GM19438 (cell line): Measurements from ENCODE around the gene TBC1D32.
A peak's percentile ranks its signal among the peaks of the same experiment; 100 is the strongest.
"Not testable (repeated sequence)": the region's sequence is repeated elsewhere in the genome, so short reads cannot be mapped to it uniquely, and the experiment has no call there.

Source experiments
- ATAC-seq: cut with Tn5 transposase; IDR thresholded peaks from one replicate; pipeline ENCODE4 v1.9.1; 2021; ENCODE audit warnings: low read depth; ENCODE audit not compliant: unreplicated experiment

TBC1D32 gene

GRCh38 chr6:121334299-121335086, at the start of gene TBC1D32:
TSS of gene TBC1D32 (minus strand) at chr6:121334480. CDS start at chr6:121334430, 50 bp downstream.
- peak; percentile 93 for ATAC-seq

DNA sequence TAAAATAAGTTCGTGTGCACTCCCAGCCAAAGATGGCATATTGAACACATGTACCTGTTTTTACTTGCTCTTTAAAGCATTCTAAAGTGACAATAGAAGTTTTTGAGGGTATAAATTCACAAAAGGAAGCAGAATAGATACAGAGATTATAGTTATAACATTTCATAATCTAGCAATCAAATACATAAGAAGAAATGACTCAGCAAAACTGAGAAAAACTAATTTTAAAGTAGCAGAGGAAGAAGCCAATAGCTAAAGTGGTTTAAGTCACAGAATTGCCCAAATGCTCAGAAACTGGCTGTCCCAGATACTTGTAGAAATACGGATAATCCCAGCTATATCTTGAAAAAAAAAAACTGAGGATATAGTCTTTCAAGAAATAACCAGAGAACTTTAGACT, 49.2 kb upstream of the TBC1D32 start:
- no peak for ATAC-seq

DNA sequence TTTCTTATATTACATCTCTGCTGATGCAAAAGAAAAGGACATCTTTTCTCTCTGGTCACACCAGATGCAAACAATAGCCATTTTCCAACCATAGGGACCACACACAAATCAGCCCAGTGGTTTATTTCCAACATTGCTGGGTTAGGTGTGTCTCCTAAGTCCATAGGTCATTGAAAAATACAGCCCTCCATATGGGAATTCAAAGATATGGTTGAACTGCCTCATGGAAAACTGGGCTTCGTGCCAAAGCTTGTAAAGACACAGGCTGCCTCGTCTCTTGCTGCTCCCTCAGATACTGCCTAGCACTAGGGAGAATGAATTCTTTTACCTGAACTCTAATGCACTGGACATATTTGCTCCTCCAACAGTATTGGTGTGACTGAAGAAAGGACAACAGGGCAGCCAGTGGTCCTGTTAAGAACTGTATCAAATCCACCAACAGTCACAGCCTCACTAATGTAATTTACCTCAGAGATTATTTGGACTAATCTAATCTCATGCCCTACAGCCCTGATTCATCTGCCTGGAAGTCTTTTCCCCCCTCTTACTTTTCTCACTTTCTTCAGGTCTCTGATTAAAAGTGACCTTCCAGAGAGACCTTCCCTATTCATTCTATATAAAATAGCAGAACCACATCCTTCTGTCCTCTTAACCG, 48.3 kb upstream of the TBC1D32 start:
- no peak for ATAC-seq

GRCh38 chr6:121376411-121376810, 42.1 kb upstream of the TBC1D32 start:
- no peak for ATAC-seq

DNA sequence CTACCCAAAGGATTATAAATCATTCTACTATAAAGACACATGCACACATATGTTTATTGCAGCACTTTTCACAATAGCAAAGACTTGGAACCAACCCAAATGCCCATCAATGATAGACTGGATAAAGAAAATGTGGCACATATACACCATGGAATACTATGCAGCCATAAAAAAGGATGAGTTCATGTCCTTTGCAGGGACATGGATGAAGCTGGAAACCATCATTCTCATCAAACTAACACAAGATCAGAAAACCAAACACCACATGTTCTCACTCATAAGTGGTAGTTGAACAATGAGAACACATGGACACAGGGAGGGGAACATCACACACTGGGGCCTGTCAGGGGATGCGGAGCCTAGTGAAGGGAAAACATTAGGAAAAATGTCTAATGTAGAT, 39.9 kb upstream of the TBC1D32 start:
- not testable (repeated sequence) for ATAC-seq

DNA sequence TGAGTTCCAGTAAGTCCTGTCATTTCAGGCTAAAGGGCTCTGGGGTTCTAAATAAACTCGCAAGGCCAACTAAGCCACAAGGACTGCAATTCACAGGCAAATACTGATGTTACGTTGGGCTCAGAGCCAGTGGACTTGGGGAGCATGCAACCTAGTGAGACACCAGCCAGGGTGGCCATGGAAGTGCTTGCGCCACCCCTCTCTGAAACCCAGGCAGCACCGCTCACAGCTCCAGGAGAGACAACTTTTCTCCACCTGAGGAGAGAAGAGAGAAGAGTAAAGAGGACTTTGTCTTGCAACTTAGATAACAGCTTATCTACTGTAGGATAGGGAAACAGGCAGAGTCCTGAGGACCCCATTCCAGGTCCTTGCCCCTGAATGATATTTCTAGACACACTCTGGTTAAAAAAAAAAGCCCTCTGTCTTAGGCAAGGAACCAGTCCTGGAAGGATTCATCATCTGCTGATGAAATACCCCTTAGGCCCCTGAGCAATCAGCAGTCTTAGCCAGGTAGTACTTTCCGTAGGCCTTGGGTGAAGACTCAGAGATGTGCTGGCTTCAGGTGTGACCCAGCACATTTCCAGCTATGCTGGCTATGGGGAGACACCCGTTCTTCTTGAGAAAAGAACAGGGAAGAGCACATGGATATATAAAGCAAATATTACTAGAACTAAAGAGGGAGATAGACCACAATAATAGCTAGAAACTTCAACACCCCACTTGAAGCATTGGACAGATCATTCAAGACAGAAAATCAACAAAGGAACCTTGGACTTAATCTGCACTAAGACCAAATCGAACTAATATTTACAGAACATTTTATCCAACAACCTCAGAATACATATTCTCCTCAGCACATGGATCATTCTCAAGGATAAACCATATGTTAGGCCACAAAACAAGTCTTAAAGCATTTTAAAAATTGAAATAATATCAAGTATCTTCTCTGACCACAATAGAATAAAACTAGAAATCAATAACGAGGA, 31.5 kb upstream of the TBC1D32 start:
- no peak for ATAC-seq

DNA sequence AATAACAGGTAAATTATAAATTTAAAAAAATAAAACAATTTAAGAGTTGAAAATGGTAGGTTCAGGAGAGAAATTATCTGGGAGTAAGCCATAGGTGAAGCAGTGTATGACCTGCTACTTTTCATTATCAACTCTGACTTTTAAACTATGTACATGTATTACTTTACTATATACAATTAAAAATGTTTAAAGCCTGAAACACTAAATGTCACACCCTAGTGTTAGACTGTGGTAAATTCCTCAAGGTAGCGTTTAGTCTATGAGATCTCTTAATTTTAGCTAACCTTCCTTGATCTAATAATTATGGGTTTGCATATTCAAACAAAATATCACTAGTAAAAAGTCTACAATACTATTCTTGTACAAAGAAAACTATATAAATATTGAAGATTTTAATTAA, 22.3 kb upstream of the TBC1D32 start:
- no peak for ATAC-seq

- ATAC-seq = no peak
These were observed 20.5 kb upstream of the TBC1D32 start for GRCh38 chr6:121354764-121355163.

DNA sequence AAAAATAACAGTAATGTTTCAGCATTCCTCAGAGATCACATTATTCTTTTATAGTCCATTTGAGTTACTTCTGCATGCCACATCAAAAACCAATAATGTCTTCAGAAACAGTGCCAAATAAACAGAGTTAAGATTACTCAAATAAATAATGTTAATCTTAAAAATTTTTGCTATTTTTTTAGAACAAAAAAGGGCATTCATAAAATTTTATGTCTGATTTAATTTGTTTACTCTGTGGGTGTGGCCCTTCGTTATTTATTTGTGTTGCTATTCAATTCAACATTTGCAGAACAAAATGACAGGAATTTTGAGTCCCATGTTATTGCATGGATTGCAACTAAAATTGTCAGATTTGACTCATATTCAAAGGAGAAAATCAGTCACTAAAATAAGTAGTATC, 18.7 kb upstream of the TBC1D32 start:
- ATAC-seq = no peak

GRCh38 chr6:121351916-121352315, 17.6 kb upstream of the TBC1D32 start:
- ATAC-seq = no peak

- no peak for ATAC-seq
These were observed 15.3 kb upstream of the TBC1D32 start for GRCh38 chr6:121349596-121349995.

DNA sequence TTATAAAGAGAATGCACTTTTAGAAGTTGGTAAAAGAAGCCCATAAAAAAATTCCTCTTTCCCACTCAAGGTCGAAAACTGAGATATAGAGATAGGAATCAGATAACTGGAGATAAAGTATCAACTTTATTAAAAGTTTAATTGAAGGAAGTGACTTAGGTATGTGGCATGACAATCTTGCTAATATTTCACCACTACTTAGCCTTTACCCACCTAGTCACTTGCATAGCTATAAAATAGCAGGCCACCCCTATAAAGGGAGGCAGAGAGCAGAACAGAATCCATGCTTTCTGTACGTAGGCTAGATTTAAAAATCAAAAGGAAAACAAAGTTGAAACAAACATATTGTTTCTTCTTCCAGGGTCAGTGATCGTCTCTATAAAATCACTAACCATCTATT, 13.2 kb upstream of the TBC1D32 start:
- no peak for ATAC-seq

DNA sequence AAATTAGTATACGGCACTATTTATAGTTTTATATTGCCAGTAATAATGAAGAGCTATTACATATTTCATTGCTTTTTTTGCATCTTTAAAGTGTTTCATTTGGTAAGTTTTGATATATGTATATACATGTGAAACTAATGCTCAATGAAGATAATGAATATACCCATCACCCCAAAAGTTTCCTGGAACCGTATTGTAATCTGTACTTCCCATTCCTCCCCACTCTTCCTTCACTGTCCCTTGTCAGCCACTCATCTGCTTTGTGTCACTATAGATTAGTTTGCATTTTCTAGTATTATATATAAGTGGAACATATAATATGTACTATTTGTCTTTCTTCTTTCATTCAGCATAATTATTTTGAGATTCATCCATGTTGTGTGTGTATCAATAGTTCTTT, 10.3 kb upstream of the TBC1D32 start:
- ATAC-seq = no peak

DNA sequence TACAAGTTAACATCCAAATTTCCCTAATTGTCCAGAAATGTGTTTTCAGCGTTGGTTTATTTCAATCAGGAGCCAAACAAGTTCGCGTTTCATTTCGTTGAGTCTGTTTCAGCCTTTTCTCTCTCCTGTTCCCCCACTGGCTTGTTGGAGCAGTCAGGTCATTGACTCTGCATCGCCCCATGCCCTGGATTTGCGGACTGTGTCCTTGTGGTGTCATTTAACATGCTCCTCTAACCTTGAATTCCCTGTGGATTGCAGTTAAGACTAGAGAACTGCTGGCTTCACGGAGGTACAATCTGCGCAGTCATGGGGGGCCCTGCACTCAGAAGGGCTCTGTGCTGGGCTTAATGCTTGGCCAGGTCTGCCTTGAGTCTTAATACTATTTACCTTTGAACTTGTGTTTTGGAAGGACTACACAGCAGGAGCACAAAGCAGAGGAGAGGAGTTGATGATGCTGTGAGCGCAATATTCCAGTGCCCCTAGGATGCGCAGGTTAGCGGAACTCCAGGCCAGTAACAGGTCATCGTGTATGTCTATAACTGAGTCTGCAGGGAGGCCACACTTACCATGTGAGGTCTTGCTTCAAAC, 5.5 kb upstream of the TBC1D32 start:
- ATAC-seq = no peak

- ATAC-seq = no peak
These were observed 4.7 kb upstream of the TBC1D32 start for GRCh38 chr6:121338956-121339355.

DNA sequence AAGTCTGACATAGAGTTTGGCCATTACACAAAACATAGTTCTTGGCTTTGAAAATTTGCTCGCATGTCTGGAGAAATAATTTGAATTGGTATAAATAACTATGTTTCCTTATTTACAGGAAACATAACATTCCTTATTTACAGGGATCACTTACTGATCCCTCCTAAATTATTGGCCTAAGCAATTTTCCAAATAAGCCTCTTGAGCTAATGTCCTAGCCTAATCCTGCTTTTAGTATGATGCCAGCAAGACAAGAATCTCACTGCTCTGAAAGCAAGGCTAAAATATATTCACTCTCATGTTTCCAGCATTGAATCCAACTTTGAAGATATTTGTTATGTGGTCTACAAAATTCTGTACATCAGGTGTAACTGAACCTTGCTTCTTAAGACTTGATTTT, 4.1 kb upstream of the TBC1D32 start:
- no peak for ATAC-seq

- ATAC-seq = peak; percentile 4
These were observed 1.1 kb upstream of the TBC1D32 start for GRCh38 chr6:121335087-121336008.

DNA sequence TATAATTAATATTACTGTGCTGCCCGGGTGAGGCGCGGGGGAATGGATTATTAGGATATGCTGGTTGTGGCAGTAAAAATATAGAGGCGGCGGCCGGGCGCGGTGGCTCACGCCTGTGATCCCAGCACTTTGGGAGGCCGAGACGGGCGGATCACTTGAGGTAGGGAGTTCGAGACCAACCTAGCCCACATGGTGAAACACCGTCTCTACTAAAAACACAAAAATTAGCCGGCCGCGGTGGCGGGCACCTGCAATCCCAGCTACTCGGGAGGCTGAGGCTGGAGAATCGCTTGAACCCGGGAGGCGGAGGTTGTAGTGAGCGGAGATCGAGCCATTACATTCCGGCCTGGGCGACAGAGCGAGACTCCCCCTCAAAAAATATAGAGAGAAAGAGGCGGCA, 586 bp downstream of the TBC1D32 start:
- ATAC-seq = not testable (repeated sequence)

- ATAC-seq = no peak
These were observed 1.1 kb downstream of the TBC1D32 start for GRCh38 chr6:121333196-121333595.

GRCh38 chr6:121330516-121330915, 3.8 kb downstream of the TBC1D32 start:
- no peak for ATAC-seq
